Ectodermal cell (in vitro differentiated cells): ENCODE data around the gene MINDY4.
"Not testable (repeated sequence)": the region's sequence is repeated elsewhere in the genome, so short reads cannot be mapped to it uniquely, and the experiment has no call there.

Source experiments
- H3K27ac ChIP-seq: 2 replicates; pipeline ENCODE4 v1.7.0; 2013; ENCODE audit warnings: mild to moderate bottlenecking, low read depth, low read length; ENCODE audit not compliant: insufficient read depth, poor library complexity, severe bottlenecking
- H3K27me3 ChIP-seq: 2 replicates; pipeline ENCODE4 v1.7.0; 2013; ENCODE audit warnings: mild to moderate bottlenecking, low read length; ENCODE audit not compliant: insufficient read depth, control insufficient read depth, poor library complexity, severe bottlenecking
- H3K36me3 ChIP-seq: one replicate; pipeline ENCODE4 v1.7.0; 2013; ENCODE audit warnings: low read length; ENCODE audit not compliant: control insufficient read depth, insufficient read depth
- H3K4me1 ChIP-seq: one replicate; pipeline ENCODE4 v1.7.0; 2013; ENCODE audit warnings: low read length; ENCODE audit not compliant: control insufficient read depth, insufficient read depth
- H3K4me3 ChIP-seq: 2 replicates; pipeline ENCODE4 v1.7.0; 2013; ENCODE audit warnings: low read depth, low read length, control low read depth; ENCODE audit not compliant: insufficient read depth
- H3K9me3 ChIP-seq: 2 replicates; pipeline ENCODE4 v1.7.0; 2013; ENCODE audit warnings: mild to moderate bottlenecking, low read length, moderate library complexity; ENCODE audit not compliant: control insufficient read depth
- WGBS, 2 experiments: methylation state at CpG; one replicate each; pipeline ENCODE4 v1.1.7; 2013; ENCODE audit warnings: missing lambda C conversion rate in 2 of 2; 5-methylcytosine and 5-hydroxymethylcytosine counted together

MINDY4 gene

GRCh38 chr7:30834017-30834674 is 62.9 kb downstream of the MINDY4 start:
- not testable (repeated sequence) for H3K4me1 ChIP-seq, H3K27me3 ChIP-seq, H3K27ac ChIP-seq, H3K4me3 ChIP-seq, H3K9me3 ChIP-seq, H3K36me3 ChIP-seq
- WGBS, 2 experiments = 92 to 93% methylated on average over 6 of the region's 6 CpGs

DNA sequence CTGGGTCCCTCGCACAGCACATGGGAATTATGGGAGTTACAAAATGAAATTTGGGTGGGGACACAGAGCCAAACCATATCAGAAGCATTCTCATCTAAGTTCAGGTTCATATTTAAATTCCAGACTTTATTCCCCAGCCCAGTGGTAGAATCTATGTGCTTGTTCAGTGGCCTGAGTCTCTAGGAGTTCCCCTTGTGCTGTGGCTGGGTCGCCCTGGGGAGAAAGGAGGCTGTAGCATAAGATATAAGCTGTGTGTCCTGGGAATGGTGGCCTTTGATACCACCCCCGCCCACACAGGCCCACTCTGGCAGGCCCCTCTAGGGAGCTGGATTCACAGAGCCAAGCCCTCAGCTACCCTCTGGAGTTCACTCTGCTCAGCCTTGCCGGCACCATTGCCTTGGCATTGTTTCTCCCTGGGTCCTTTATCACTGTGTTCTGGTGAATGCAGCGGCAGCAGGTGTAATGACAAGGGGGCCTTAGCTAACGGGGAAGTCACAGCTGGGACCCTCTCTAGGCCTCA is 64.2 kb downstream of the MINDY4 start:
- no peaks in the 10 kb centered on the region for H3K4me1 ChIP-seq
- no peaks in the 10 kb centered on the region for H3K27me3 ChIP-seq
- no peaks in the 10 kb centered on the region for H3K36me3 ChIP-seq
- no peaks in the 10 kb centered on the region for H3K9me3 ChIP-seq
- 93 to 98% methylated on average over 6 of the region's 6 CpGs for whole genome bisulfite sequencing, 2 experiments
- no peak overlapping the region for H3K4me3 ChIP-seq
- H3K27ac ChIP-seq = no peak overlapping the region

GRCh38 chr7:30836991-30837390 is 65.8 kb downstream of the MINDY4 start:
- H3K27ac ChIP-seq = no peak overlapping the region
- H3K9me3 ChIP-seq = no peaks in the 10 kb centered on the region
- H3K27me3 ChIP-seq = no peaks in the 10 kb centered on the region
- no peaks in the 10 kb centered on the region for H3K4me1 ChIP-seq
- no peaks in the 10 kb centered on the region for H3K36me3 ChIP-seq
- H3K4me3 ChIP-seq = no peak overlapping the region
- WGBS, 2 experiments = 92 to 96% methylated on average over 7 of the region's 7 CpGs

DNA sequence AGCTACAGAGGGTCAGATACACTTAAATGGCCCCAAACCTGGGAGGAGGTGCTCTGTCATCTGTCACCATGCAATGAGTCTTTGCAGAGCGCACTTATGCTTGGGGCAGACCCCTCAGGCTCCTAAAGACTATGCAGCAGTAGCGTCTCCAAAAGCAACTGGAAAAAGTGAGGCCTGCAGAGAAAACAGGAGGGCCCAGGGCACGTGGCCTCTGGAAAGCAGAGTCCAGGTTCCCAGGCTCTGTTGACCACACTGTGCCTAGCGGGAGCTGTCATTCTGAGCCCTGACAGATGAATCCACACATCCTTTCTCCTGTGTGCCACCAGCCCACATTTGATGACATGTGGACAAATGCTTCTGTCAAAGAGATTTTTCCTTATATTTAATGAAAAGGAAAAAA is 66.4 kb downstream of the MINDY4 start:
- no peaks in the 10 kb centered on the region for H3K9me3 ChIP-seq
- WGBS, 2 experiments = 91 to 94% methylated on average over 4 of the region's 4 CpGs
- H3K4me3 ChIP-seq = no peak overlapping the region
- H3K4me1 ChIP-seq = no peaks in the 10 kb centered on the region
- H3K36me3 ChIP-seq = no peaks in the 10 kb centered on the region
- H3K27me3 ChIP-seq = no peaks in the 10 kb centered on the region
- H3K27ac ChIP-seq = no peak overlapping the region

DNA sequence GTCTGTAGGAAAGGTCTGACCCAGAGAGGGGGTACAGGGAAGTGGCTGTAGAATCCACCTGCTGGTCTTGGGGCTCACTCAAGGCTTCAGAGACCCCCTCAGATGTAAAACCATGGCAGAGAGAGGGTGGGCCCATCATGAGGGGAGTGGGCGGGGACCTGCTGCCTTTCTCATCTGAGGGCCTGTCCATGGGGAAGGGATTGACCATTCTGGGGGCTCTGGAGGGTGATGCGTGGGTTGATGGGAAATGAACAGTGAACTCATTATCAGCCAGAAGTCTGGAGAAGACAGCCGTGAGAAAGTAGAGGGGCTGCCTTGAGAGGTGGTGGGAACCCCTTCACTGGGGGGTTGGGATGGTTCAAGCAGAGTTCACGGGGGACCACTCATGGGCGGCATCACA is 66.8 kb downstream of the MINDY4 start:
- Histone ChIP-seq H3K4me3 (no peak overlapping the region), H3K36me3 (no peaks in the 10 kb centered on the region), H3K27me3 (no peaks in the 10 kb centered on the region), H3K9me3 (no peaks in the 10 kb centered on the region), H3K4me1 (no peaks in the 10 kb centered on the region), H3K27ac (no peak overlapping the region)
- WGBS, 2 experiments = 98% methylated on average over 5 of the region's 5 CpGs

GRCh38 chr7:30840141-30841024 is 69.2 kb downstream of the MINDY4 start:
- no peaks in the 10 kb centered on the region for H3K9me3 ChIP-seq
- no peaks in the 10 kb centered on the region for H3K36me3 ChIP-seq
- H3K4me3 ChIP-seq = no peak overlapping the region
- WGBS, 2 experiments = 92 to 95% methylated on average over 6 of the region's 6 CpGs
- H3K4me1 ChIP-seq = no peaks in the 10 kb centered on the region
- no peaks in the 10 kb centered on the region for H3K27me3 ChIP-seq
- no peak overlapping the region for H3K27ac ChIP-seq

- Histone ChIP-seq H3K4me3 (no peak overlapping the region), H3K9me3 (no peaks in the 10 kb centered on the region), H3K27me3 (no peaks in the 10 kb centered on the region), H3K36me3 (no peaks in the 10 kb centered on the region), H3K27ac (no peak overlapping the region), H3K4me1 (no peaks in the 10 kb centered on the region)
- WGBS, 2 experiments = 92 to 96% methylated on average over 17 to 19 of the region's 19 CpGs
Measured at GRCh38 chr7:30841025-30841735, 70.0 kb downstream of the MINDY4 start.

DNA sequence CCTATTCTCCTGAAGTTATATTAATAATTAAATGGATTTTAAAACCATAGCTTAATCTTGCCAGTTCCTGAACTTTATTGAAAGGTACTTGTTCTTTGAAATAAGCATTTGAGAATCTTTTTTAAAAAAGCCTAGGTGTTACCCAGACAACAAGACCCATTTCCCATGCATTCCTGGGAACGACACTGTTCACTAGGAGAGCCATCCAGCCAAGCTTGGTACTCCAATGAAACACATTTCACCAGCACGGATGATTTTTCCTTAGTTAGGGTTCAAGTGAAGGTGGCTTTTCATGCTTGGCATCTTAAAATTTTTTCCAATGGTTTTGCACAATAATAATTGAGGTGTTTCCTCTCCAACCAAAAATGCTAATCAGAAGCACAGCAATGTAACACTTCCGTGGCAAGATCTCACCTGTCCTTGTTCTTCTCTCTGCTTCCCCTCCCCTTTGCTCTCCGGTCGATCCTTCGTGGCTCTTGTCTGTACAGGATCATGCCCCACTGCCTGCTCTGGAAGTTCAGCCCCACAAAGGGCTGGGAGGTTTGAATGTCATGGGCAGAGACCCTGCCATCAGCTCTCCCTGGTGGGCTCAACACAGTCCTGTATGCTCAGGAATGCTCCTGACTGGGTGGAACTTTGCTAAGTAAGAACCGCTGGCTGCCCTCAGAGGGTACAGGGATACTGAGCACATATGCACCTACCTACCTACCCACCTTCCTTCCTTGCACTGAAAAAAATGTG is 70.8 kb downstream of the MINDY4 start:
- 91 to 95% methylated on average over 7 of the region's 7 CpGs for WGBS, 2 experiments
- H3K4me3 ChIP-seq = no peak overlapping the region
- H3K4me1 ChIP-seq = no peaks in the 10 kb centered on the region
- H3K36me3 ChIP-seq = no peaks in the 10 kb centered on the region
- no peak overlapping the region for H3K27ac ChIP-seq
- H3K9me3 ChIP-seq = no peaks in the 10 kb centered on the region
- H3K27me3 ChIP-seq = no peaks in the 10 kb centered on the region

DNA sequence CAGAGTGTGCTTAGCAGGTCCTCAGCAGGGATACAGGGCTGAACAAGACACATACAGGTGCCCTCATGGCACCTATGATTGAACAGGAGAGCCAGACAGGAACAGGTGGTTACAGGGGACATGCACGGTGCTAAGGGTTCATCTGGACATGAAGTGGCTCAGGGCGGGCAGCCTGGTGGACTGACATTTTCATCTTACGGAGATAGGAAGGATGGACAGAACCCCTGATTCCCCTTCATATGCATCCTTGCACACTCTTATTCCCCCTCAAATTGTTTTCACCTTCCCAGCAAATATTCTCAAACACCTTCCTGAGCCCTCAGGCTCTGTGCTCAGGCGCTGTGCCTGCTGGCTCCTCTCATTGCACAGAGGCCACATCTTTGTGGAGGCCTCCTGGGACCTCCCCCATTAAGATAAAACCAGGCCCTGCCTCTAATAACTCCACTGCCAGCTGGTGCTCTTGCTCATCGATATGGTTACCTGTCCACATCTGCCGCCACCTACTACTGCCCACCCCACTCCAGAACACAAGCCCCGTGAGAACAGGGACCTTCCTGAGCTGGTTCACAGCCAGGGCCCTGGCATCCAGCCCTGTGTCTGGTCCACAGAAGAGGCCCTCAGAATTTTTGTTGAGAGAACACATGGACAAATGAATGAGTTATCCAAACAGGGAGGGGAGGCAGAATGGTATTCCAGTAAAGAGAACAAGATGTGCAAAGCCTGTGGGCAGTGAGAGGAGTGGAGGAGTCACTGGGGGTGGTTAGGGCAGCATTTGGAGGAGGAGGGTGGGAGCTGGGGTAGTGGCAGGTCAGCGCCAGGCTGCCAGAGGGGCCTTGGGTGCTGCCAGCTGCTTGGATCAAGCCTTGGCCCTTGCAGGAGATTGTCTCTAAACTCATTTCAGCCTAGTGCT is 71.6 kb downstream of the MINDY4 start:
- H3K4me3 ChIP-seq = no peak overlapping the region
- no peaks in the 10 kb centered on the region for H3K27me3 ChIP-seq
- WGBS, 2 experiments = 91 to 94% methylated on average over 8 of the region's 8 CpGs
- H3K4me1 ChIP-seq = no peaks in the 10 kb centered on the region
- H3K27ac ChIP-seq = no peak overlapping the region
- H3K9me3 ChIP-seq = no peaks in the 10 kb centered on the region
- H3K36me3 ChIP-seq = no peaks in the 10 kb centered on the region
